ENCODE measurements around the gene NFASC. TPM values are rescaled to one million over a fixed set of nuclear protein-coding genes. Genes with fewer than 3 reads are reported as not detected.

NFASC gene
- total RNA-seq, 2 experiments from 2014 or later: not detected

DNA sequence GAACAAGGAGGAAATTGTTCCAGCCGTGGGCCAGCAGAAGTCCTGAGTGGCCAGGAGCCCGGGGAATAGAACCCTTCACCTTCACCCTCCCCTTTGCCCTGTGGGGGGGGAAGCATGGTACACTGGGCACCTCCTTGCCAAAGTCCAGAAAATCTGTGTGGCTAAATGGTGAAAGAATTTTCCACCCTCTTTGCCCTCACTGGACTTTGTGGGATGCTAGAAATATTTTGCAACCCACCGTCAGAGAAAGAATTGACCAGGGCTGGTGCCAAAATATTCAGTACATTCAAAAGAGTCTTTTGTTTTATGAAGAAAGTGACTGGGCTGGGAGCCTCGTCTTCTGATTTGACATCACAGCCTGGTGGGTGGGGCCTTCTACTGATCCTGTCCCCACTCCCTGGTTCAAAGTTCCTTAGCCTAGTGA is 14.6 kb downstream of the NFASC start:
- Mint-ChIP-seq H3K4me1 (ENCODE audit: low read depth) (no peaks in the 10 kb centered on the region), H3K9me3 (no peaks in the 10 kb centered on the region), H3K4me3 (no peak overlapping the region), H3K36me3 (ENCODE audit: low read depth) (no peaks in the 10 kb centered on the region), H3K27ac (no peak overlapping the region), H3K27me3 (peaks cover 18% of the 10 kb centered on the region)
- H3K27me3 ChIP-seq (ENCODE audit: control insufficient read depth in 1 of 2, insufficient read depth in 2 of 2, low read length in 2 of 2): peaks cover 6 to 14% of the 10 kb centered on the region in 2 experiments
- DNase-seq: no peak
- H3K27ac ChIP-seq (ENCODE audit: low read depth in 1 of 2, low read length in 2 of 2): no peak overlapping the region
- H3K4me1 ChIP-seq (ENCODE audit: insufficient read depth, low read length): no peaks in the 10 kb centered on the region
- TF ChIP-seq, protein P1, sequence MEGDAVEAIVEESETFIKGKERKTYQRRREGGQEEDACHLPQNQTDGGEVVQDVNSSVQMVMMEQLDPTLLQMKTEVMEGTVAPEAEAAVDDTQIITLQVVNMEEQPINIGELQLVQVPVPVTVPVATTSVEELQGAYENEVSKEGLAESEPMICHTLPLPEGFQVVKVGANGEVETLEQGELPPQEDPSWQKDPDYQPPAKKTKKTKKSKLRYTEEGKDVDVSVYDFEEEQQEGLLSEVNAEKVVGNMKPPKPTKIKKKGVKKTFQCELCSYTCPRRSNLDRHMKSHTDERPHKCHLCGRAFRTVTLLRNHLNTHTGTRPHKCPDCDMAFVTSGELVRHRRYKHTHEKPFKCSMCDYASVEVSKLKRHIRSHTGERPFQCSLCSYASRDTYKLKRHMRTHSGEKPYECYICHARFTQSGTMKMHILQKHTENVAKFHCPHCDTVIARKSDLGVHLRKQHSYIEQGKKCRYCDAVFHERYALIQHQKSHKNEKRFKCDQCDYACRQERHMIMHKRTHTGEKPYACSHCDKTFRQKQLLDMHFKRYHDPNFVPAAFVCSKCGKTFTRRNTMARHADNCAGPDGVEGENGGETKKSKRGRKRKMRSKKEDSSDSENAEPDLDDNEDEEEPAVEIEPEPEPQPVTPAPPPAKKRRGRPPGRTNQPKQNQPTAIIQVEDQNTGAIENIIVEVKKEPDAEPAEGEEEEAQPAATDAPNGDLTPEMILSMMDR (IDR thresholded peaks at IDR 0.05): no peak
- no peak for ATAC-seq (ENCODE audit: poor library complexity)
- ChIA-PET POLR2A (no interaction called here), CTCF (no interaction called here)
- no peak overlapping the region for H3K4me3 ChIP-seq (ENCODE audit: low read length)
- no peaks in the 10 kb centered on the region for H3K9me3 ChIP-seq (ENCODE audit: control insufficient read depth in 1 of 2, insufficient read depth in 1 of 2, low read length in 2 of 2)
- H3K36me3 ChIP-seq (ENCODE audit: insufficient read depth, low read length): no peaks in the 10 kb centered on the region
- intact Hi-C loops (cut with DNase I, micrococcal nuclease): no loop called here

DNA sequence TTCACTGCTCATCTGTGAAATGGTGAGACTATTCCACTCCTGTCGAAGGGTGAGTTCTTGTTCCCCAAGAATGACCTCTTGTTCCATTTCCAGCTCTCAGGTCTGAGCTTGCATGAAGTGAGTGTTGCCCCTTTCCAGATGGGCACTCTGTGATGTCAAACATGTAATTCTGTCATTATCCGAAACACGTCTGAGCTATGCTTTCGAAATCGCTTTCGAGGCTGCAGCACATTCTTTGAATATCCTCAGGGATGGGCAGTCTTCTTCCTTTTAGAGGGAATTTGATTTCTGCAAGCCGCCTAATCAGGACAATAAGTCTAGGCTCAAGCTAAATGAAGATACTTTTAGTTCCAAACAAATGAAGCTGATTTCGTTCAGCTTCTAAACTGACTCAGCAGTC is 15.1 kb downstream of the NFASC start:
- no peak overlapping the region for H3K4me3 Mint-ChIP-seq
- H3K36me3 ChIP-seq (ENCODE audit: insufficient read depth, low read length): no peaks in the 10 kb centered on the region
- H3K4me1 Mint-ChIP-seq (ENCODE audit: low read depth): no peaks in the 10 kb centered on the region
- intact Hi-C loops (cut with DNase I, micrococcal nuclease): no loop called here
- H3K27me3 Mint-ChIP-seq: peaks cover 18% of the 10 kb centered on the region
- H3K27ac Mint-ChIP-seq: no peak overlapping the region
- ATAC-seq (ENCODE audit: poor library complexity): no peak
- DNase-seq: no peak
- H3K9me3 ChIP-seq (ENCODE audit: control insufficient read depth in 1 of 2, insufficient read depth in 1 of 2, low read length in 2 of 2): no peaks in the 10 kb centered on the region
- TF ChIP-seq, protein P1 (IDR thresholded peaks at IDR 0.05): no peak
- H3K4me3 ChIP-seq (ENCODE audit: low read length): no peak overlapping the region
- H3K9me3 Mint-ChIP-seq: no peaks in the 10 kb centered on the region
- ChIA-PET POLR2A (no interaction called here), CTCF (no interaction called here)
- H3K36me3 Mint-ChIP-seq (ENCODE audit: low read depth): no peaks in the 10 kb centered on the region
- no peaks in the 10 kb centered on the region for H3K4me1 ChIP-seq (ENCODE audit: insufficient read depth, low read length)
- H3K27me3 ChIP-seq (ENCODE audit: control insufficient read depth in 1 of 2, insufficient read depth in 2 of 2, low read length in 2 of 2): peaks cover 6 to 14% of the 10 kb centered on the region in 2 experiments
- no peak overlapping the region for H3K27ac ChIP-seq (ENCODE audit: low read depth in 1 of 2, low read length in 2 of 2)

DNA sequence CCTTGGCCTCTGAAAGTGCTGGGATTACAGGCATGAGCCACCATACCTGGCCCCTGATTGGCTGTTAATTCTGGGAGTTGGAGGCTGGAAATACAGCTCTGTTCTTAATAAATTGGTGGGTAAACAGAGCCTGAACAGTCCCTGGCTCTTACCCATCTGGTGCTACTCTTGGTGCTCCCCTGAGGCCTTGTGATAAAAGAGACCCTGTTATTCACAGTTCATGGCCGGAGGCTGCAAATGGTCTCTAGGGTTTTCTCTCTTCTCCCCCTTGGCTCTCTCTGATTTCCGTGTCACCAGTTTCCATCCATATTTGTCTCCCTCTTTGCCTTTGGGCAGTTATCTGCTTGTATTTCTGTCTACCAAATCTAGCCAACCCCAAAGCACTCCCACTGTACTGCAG is 17.2 kb downstream of the NFASC start:
- Mint-ChIP-seq H3K4me3 (no peak overlapping the region), H3K36me3 (ENCODE audit: low read depth) (no peaks in the 10 kb centered on the region), H3K9me3 (no peaks in the 10 kb centered on the region), H3K27me3 (peaks cover 31% of the 10 kb centered on the region), H3K27ac (no peak overlapping the region), H3K4me1 (ENCODE audit: low read depth) (no peaks in the 10 kb centered on the region)
- ATAC-seq (ENCODE audit: poor library complexity) (no peak), DNase-seq (no peak)
- no peaks in the 10 kb centered on the region for H3K36me3 ChIP-seq (ENCODE audit: insufficient read depth, low read length)
- no peak overlapping the region for H3K4me3 ChIP-seq (ENCODE audit: low read length)
- intact Hi-C loops (cut with DNase I, micrococcal nuclease): no loop called here
- H3K27me3 ChIP-seq (ENCODE audit: control insufficient read depth in 1 of 2, insufficient read depth in 2 of 2, low read length in 2 of 2): peaks cover 6 to 14% of the 10 kb centered on the region in 2 experiments
- POLR2A ChIA-PET: no interaction called here
- TF ChIP-seq, protein P1 (IDR thresholded peaks at IDR 0.05): no peak
- H3K4me1 ChIP-seq (ENCODE audit: insufficient read depth, low read length): no peaks in the 10 kb centered on the region
- no peak overlapping the region for H3K27ac ChIP-seq (ENCODE audit: low read depth in 1 of 2, low read length in 2 of 2)
- CTCF ChIA-PET: no interaction called here
- no peaks in the 10 kb centered on the region for H3K9me3 ChIP-seq (ENCODE audit: control insufficient read depth in 1 of 2, insufficient read depth in 1 of 2, low read length in 2 of 2)
